Type B pancreatic cell (in vitro differentiated cells): ENCODE measurements around the gene ZNF311. TPM values are rescaled to one million over a fixed set of nuclear protein-coding genes. Genes with fewer than 3 reads are reported as not detected.

ENCODE experiments used
- DNase-seq: peaks from one replicate; pipeline ENCODE4 v3.0.0; 2021; ENCODE audit warnings: mixed read lengths; ENCODE audit not compliant: unreplicated experiment; ENCODE audit errors: extremely low spot score
- H3K27ac Mint-ChIP-seq: 2 replicates; pipeline ENCODE4 v1.8.0; 2021; ENCODE audit warnings: mild to moderate bottlenecking, mixed read lengths
- H3K27me3 Mint-ChIP-seq: 2 replicates; pipeline ENCODE4 v1.8.0; 2021; ENCODE audit warnings: mixed read lengths
- H3K36me3 Mint-ChIP-seq: 2 replicates; pipeline ENCODE4 v1.8.0; 2021; ENCODE audit warnings: mixed read lengths
- H3K4me1 Mint-ChIP-seq: one replicate; pipeline ENCODE4 v1.8.0; 2021; ENCODE audit warnings: mixed read lengths; ENCODE audit not compliant: unreplicated experiment
- H3K4me3 Mint-ChIP-seq: 2 replicates; pipeline ENCODE4 v1.8.0; 2021; ENCODE audit warnings: mild to moderate bottlenecking, mixed read lengths
- H3K9me3 Mint-ChIP-seq: 2 replicates; pipeline ENCODE4 v1.8.0; 2021; ENCODE audit warnings: mixed read lengths
- CTCF ChIP-seq: fragments of 200-600 bp; sonication (generic); conservative IDR thresholded peaks from 2 replicates; pipeline ENCODE4 v1.5.0; 2021; ENCODE audit warnings: antibody characterized with exemption, mild to moderate bottlenecking
- total RNA-seq: library from RNA; stranded (reverse); gene quantifications from 2 replicates; pipeline ENCODE4 v1.2.1, GENCODE V29; 2021; ENCODE audit warnings: low replicate concordance

ZNF311 gene
- total RNA-seq, 1 donor from 2014 or later = 0.68 TPM

- peaks cover 20% of the 10 kb centered on the region for H3K27me3 Mint-ChIP-seq
- TF ChIP-seq CTCF = no peak
- H3K36me3 Mint-ChIP-seq = no peaks in the 10 kb centered on the region
- H3K4me1 Mint-ChIP-seq = no peaks in the 10 kb centered on the region
- DNase-seq = no peak
- H3K9me3 Mint-ChIP-seq = no peaks in the 10 kb centered on the region
- no peak overlapping the region for H3K4me3 Mint-ChIP-seq
- H3K27ac Mint-ChIP-seq = no peak overlapping the region
Measured at GRCh38 chr6:28995093-28995650, 9.9 kb downstream of the ZNF311 start.

- peak; percentile 79 for TF ChIP-seq CTCF
- H3K4me1 Mint-ChIP-seq = peaks cover 25% of the 10 kb centered on the region
- H3K9me3 Mint-ChIP-seq = peaks cover 17% of the 10 kb centered on the region
- H3K36me3 Mint-ChIP-seq = peaks cover 14% of the 10 kb centered on the region
- H3K27me3 Mint-ChIP-seq = peaks cover 18% of the 10 kb centered on the region
- DNase-seq = peak; percentile 82
- H3K4me3 Mint-ChIP-seq = peak overlapping the region; percentile 85
- peak overlapping the region; percentile 83 for H3K27ac Mint-ChIP-seq
Measured at GRCh38 chr6:28988536-28989311, 16.4 kb downstream of the ZNF311 start.

- Mint-ChIP-seq H3K27ac (peak overlapping the region; percentile 94), H3K27me3 (peaks cover 27% of the 10 kb centered on the region), H3K36me3 (peaks cover 19% of the 10 kb centered on the region), H3K9me3 (peaks cover 17% of the 10 kb centered on the region), H3K4me3 (peak overlapping the region; percentile 92), H3K4me1 (peaks cover 44% of the 10 kb centered on the region)
- DNase-seq = peak; percentile 86
- no peak for TF ChIP-seq CTCF
Measured at GRCh38 chr6:28985462-28986164, 19.5 kb downstream of the ZNF311 start.

GRCh38 chr6:28983838-28984237 lies 21.3 kb downstream of the ZNF311 start:
- H3K27me3 Mint-ChIP-seq = peaks cover 20% of the 10 kb centered on the region
- DNase-seq = no peak
- peaks cover 50% of the 10 kb centered on the region for H3K4me1 Mint-ChIP-seq
- H3K4me3 Mint-ChIP-seq = peak overlapping the region; percentile 92
- peaks cover 17% of the 10 kb centered on the region for H3K9me3 Mint-ChIP-seq
- TF ChIP-seq CTCF = no peak
- peak overlapping the region; percentile 94 for H3K27ac Mint-ChIP-seq
- H3K36me3 Mint-ChIP-seq = peaks cover 19% of the 10 kb centered on the region

- peak; percentile 53 for TF ChIP-seq CTCF
- H3K9me3 Mint-ChIP-seq = peaks cover 11% of the 10 kb centered on the region
- peaks cover 51% of the 10 kb centered on the region for H3K4me1 Mint-ChIP-seq
- H3K4me3 Mint-ChIP-seq = peak overlapping the region; percentile 92
- DNase-seq = no peak
- H3K27me3 Mint-ChIP-seq = peaks cover 13% of the 10 kb centered on the region
- H3K27ac Mint-ChIP-seq = peak overlapping the region; percentile 94
- peaks cover 14% of the 10 kb centered on the region for H3K36me3 Mint-ChIP-seq
Measured at GRCh38 chr6:28982476-28983266, 22.4 kb downstream of the ZNF311 start.
